ENCODE results near the gene ACTA2.

DNA sequence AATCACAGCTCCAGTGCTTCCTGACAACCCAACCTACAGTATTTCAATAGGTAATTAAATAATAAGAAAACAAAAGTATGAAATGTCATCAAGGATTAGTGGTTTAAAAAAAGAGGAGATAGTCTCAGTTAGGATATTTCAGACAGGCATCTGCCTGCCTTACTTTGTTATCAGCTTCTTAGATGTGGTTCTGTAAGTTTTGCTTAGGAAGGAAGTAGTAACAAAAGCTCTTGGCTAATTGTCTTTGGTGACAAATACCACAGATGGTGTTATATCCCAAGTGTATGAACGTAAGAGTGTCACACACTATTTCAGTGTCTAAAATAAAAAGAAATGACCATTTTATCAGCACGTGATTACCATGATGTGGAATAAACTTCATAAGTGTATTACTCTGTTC, 9.8 kb upstream of the ACTA2 start:
- TF ChIP-seq, protein P1, sequence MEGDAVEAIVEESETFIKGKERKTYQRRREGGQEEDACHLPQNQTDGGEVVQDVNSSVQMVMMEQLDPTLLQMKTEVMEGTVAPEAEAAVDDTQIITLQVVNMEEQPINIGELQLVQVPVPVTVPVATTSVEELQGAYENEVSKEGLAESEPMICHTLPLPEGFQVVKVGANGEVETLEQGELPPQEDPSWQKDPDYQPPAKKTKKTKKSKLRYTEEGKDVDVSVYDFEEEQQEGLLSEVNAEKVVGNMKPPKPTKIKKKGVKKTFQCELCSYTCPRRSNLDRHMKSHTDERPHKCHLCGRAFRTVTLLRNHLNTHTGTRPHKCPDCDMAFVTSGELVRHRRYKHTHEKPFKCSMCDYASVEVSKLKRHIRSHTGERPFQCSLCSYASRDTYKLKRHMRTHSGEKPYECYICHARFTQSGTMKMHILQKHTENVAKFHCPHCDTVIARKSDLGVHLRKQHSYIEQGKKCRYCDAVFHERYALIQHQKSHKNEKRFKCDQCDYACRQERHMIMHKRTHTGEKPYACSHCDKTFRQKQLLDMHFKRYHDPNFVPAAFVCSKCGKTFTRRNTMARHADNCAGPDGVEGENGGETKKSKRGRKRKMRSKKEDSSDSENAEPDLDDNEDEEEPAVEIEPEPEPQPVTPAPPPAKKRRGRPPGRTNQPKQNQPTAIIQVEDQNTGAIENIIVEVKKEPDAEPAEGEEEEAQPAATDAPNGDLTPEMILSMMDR (IDR thresholded peaks at IDR 0.05): no peak
- TF ChIP-seq POLR2A (IDR thresholded peaks at IDR 0.05): no peak
